NCI-H446 (cell line): ENCODE measurements around the gene FBXO11.
A peak's percentile ranks its signal among the peaks of the same experiment; 100 is the strongest.

Experiments used
- DNase-seq, 2 experiments: peaks; one replicate each; lab custom pipeline; 2025; lab: John Stamatoyannopoulos, UW

The FBXO11 gene

DNA sequence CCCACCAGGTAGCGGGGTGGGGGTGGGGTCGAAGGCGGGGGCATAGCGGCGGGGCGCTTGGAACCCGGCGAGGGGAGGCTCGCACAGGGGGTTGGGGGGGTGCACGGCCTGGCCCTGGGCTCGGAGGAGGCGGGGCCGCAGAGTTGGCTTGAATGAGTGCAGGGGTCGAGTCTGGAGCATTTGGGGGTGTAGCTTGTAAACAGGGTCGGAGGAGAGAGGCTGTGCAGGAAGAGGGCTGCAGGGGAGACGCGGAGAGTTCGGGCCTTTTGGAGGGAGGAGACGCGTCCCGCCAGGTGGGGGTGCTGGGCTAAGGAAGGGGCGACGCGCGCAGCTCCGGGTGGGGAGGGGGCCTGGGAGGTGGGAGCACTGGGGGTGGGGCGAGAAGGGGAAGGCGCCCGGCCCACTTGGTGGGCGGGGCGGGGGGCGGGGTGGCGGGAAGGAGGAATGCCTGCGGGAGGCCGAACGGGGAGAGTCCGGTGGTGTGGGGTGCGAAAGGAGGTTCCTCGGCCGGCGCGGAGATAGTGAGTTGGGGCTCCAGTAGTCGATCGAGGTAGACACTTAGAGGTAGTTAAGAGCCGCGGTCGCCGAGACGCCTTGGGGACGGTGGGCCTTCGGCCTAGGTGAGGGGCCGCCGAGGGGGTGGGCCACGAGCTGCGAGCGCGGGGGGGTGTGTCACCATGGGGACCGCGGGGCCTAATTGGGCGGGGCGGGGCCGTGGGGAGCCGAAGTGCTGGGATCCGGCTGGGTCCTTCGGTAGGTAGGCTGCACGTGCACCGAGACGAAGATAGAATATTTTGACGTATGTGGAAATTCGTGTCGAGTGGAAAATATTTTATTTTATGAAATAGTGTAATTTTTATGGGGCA lies 122.6 kb downstream of the FBXO11 start:
- peak; percentile 64 to 72 for DNase-seq

DNA sequence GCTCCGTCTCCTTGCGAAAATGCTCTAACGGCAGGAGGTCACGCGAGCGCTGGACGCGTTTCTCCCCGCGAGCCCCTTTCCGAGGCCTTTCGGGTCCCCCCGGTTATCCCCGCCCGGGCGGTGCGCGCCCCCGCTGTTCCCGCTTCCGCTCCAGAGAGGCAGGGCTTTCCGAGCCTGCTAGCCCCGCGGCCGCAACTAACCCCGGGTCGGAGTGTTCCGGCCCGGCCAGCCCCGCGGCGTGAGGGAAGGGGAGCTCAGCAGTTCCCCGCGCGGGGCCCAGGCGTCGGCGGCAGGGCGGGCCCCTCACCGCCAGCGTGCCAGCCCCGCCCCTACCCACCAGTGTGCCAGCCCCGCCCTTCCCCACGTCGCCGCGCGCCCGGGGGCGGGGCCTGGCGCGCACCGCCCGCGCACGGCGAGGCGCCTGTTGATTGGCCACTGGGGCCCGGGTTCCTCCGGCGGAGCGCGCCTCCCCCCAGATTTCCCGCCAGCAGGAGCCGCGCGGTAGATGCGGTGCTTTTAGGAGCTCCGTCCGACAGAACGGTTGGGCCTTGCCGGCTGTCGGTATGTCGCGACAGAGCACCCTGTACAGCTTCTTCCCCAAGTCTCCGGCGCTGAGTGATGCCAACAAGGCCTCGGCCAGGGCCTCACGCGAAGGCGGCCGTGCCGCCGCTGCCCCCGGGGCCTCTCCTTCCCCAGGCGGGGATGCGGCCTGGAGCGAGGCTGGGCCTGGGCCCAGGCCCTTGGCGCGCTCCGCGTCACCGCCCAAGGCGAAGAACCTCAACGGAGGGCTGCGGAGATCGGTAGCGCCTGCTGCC lies 123.4 kb downstream of the FBXO11 start, which contains the start of gene MSH6:
Gene MSH6 (plus strand): TSS at position 475 of the 815 bp plus-strand sequence. CDS start 89 bp downstream, at position 564.
- peak; percentile 79 to 92 for DNase-seq

DNA sequence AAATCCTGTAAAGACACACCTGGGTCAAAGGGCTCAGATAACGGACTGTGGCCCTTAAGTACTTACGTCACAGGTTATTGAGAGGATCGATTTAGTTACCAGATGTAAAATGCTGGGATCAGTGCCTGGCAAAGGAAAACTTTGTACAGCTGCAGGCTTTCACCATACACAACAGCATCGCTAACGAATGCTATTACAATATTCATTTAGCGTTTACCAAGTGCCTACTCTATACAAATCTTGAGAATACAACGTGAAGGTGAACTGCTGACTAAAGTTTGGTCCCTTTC lies 124.0 kb downstream of the FBXO11 start:
- no peak for DNase-seq

DNA sequence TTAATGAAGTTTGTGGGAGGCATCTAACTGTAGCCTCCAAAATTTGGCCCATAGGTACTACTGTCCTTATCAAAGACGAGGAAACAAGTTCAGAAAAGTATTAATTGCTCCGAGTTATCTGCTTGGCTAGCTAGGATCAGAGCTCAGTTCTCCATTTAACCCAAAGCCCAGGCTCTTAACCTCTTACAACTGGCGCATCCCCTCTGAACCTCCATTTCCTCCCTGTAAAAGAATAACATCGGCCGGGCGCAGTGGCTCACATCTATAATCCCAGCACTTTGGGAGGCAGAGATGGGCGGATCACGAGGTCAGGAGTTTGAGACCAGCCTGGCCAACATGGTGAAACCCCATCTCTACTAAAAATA lies 126.9 kb downstream of the FBXO11 start:
- DNase-seq, result no peak

DNA sequence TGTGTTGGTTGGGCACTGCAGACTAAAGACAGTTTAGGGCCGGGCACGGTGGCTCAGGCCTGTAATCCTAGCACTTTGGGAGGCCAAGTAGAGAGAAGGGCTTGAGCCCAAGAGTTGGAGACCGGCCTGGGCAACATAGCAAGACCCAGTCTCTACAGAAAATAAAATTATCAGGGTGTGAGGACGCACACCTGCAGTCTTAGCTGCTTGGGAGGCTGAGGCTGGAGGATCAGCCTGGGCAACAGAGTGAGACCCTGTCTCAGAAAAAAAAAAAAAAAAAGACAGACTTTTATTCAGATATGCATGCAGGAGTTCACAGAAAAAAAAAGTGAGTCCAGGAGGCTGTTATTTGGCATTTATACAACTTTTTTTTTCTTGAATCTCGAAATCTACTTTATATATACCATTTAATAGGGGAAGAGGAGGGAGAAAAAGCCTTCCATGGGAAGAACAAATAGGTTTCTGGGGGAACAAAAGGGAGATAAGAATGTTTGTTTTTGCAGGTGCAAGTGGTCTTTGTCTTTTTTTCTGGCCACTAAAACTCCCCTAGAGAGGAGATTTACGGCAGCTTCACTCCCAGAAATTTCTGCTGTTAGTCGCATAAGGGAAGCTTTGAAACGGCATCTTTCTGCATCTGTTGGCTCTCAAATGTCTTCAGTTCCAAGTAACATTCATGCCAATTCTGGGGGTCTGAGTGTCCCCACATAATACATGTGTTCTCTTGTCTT lies 127.4 kb downstream of the FBXO11 start:
- DNase-seq, result no peak

DNA sequence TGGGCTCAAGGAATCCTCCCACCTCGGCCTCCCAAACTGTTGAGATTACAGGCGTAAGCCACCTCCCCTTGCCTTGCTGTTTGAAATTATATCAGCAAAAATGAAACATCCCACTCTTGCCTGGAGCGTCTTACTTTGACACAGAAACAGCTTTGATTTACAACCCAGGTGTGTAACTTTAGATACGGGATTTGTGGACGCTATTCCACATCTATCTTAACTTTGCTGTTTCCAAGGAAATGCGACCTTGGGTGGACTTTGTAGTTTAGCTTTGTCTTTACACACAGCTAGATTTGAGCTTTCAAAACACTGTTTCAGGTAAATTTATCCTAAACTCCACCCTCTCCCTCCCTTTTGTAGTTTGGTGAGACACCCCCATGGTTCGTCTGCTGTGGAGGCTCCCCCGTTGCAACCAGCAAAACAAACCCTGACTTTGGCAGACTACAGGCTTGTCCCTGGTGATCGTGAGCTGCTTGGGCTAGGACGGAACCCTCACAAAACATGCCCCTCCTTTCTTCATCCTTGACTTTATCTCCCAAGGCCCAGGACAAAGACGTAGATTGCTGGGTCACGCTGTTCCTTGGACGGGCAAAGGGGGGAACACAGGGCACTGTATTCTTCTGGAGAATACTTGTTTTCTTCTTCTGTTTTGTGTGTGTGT lies 128.9 kb downstream of the FBXO11 start:
- no peak for DNase-seq

DNA sequence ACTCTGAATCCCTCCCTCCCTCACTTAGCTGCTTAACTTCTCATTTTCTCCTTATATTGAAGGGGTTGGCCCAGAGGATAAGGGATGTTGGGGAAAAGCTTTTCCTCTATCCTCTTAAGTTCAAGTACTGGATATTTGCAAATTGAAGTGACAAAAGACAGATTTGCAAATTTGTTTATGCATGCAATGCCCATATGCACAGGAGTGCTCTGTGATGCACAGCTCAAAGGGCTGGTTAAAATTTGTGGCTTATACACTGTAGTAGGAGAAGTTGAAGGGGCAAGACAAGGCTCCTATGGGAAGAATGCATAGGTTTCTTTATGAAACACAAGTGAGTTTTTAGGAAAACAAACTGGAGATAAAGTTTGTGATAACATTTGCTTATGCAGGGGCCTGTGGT lies 131.7 kb downstream of the FBXO11 start:
- DNase-seq, result no peak

DNA sequence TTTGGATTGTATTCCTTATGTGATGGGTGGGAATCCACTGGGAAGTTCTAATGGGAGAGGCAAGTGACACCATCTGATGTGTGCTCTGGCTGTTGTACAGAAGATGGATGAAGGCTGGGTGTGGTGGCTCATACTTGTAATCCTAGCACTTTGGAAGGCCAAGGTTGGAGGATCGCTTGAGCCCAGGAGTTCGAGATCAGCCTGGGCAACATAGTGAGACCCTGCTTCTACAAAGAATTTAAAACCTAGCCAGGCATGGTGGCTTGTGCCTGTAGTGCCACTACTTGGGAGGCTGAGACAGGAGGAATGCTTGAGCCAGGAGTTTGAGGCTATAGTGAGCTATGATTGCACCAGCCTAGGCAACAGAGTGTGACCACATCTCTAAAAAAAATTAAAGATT lies 134.0 kb downstream of the FBXO11 start:
- no peak for DNase-seq

DNA sequence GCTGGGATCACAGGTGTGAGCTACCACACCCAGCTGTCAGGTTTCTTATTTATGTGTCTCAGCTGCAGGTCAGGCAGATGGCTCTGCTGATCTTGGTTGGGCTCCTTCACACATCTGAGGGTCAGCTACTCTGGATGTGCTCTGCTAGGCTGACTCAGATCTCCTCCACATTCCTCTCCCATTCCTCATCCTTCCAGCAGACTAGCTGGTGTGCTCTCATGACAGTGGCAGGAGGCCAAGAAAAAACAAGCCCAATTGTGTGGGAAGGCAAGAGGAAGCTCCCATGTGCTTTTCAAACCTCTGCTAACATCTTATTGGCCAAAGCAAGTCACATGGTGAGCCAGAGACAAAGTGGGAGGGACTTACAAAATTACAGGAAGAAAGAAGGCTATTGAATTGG lies 135.1 kb downstream of the FBXO11 start:
- peak in 1 of 2 experiments; percentile 69 for DNase-seq

DNA sequence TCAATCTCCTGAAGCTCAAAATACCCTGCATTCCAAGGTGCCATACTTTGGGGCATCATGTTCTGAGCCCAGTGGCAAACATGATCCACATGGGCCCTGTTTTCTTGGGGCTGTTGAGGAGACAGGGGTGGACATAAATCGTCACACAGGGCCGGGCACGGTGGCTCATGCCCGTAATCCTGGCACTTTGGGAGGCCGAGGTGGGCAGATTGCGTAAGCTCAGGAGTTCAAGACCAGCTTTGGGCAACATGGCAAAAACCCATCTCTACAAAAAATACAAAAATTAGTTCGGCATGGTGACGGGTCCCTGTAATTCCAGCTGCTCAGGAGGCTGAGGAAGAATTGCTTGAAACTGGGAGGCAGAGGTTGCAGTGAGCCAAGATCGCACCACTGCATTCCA lies 137.0 kb downstream of the FBXO11 start:
- no peak for DNase-seq

DNA sequence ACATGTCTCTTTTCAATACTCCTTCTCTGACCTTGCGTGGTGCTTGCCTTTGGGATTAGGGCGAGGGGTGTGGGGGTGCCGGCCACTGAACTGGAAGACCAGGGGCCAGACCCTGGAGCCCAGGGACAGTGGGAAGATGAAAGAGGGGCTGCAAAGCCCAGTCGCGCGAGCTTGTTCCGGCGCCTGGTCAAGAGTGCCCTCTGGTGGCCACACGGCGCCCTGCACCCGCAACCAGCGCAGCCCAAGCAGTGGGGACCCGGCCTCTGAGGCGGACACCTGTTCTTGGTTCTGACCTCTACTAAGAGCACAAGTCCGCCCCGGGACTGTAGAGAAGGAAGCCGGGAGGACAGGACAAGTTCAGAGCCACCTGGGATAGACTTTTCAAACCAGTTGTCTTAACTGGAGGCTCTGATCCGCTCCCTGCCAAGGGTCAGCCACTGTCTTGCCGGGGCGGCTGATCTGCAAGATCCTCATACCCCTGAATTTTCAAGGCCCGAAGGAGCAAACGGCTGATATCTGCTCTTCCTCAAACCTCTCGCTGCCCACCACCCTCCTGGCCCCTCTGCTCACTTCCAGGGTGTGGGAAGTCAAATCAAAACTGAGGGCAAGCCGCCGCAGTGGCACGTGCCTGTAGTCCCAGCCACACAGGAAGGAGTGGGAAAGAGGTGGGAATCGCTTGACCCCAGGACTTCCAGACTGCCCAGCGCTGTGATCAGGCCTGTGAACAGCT lies 138.3 kb downstream of the FBXO11 start:
- peak in 1 of 2 experiments; percentile 42 for DNase-seq

DNA sequence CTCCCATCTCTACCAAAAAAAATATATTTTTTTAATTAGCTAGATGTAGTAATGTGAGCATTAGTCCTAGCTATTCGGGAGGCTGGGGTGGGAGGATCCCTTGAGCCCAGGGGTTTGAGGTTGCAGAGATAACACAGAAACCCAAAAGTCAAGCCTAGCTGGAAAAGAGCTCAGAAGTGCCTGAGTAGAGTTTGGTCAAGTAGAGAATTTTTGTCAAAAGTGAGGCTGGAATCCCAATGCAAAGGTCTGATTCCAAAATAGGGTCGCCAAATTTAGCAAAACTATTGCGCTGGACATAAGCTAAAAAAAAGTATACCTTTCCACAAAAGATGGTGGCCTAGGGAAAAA lies 138.8 kb downstream of the FBXO11 start:
- DNase-seq, result no peak

DNA sequence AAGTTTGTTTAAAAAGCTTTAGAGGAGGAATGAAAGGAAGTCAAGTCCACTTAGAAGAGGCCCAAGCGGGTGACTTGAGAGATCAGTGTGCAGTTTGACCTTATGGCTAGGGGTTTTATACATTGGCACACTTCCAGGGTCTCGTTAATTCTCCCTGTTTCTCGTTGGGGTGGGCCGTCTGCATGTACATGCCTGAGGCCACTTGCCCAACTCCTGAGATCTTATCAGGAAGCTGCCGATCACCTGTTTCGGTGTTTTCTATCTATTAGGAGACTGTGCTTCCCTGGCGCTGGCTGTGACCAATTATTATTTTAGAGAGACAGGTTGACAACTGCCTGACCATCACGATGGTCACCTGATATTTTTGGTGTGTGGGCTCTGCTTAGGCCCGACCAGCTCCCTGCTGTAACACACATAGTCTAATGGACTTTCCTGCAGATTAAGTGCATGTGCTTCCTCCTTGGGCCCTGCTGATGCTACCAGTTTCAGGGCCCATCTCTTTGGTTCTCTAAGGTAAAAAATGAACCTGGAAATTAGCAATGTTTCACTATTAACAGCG lies 154.4 kb downstream of the FBXO11 start:
- no peak for DNase-seq

DNA sequence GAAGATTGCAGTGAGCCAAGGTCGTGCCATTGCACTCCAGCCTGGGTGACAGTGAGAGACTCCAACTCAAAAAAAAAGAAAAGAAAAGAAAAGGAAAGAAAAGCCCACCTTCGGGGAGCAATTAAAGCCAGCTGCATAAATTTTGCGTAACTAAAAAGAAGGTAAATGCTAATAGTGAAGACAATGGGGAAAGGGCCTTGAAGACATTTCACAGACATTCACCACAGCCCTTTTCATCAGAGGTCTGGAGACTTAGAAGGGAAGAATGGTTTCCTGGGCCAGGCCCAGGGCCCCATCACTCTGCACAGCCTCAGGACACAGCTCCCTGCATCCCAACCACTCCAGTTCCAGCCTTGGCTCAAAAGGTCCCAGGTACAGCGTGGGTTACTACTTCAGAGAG lies 158.4 kb downstream of the FBXO11 start:
- no peak for DNase-seq

DNA sequence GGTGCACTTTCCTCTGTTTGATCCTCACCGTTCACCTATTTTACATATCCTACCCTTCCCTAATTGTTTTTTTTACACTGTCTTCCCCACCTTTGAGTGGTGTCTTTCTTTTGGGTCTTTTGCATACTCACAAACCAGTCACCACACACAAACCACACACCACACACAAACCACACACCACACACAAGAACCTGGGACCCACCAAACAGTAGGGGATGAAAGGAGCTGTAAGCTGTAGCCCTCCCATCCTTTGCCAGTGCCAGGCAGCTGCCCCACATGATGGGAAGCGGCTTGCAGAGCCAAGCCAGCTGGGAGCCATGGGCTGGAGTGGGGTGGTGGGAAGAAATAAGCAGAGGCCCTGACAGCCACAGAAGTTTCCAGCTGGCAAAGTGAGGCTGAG lies 162.2 kb downstream of the FBXO11 start:
- DNase-seq, result no peak

DNA sequence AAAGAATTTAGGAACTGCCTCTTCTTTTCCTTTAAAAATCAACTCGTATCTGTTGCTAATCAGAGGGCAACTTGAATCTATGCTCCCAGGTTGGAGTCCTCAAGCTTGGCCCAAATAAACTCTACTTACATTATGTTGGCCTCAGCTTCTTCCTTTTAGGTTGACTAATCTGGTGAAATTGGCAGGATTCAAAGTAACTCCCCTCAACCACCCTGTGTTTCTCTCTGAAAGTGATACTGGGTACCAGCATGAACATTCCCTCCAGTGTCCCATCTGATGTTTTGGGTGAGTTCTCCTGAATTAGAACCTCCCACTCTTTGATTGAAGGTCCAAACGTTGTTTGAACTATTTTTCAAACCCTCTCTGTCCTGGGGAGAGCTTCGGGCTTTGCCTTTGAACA lies 164.7 kb downstream of the FBXO11 start:
- DNase-seq, result no peak

DNA sequence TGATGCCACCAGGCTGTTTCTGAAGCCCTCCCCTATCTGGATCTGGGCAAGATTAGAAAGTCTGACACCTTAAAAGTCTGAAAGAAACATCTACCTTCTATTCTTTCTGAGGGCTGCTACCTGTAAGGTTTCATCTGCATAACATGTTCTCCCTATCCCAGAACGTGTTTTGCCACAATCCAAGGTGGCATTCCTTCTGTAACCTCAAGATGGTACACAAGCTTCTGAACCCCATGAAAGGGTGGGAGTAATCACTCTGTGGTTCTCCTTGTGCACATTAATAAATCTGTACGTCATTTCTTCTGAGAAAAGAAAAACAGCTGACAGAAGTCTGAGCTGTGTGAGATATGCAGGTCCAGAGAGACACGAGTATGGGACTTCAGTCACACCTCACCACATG lies 165.2 kb downstream of the FBXO11 start:
- DNase-seq, result no peak
